Erythroblast (primary cell): ENCODE data around the gene HPCAL1.

Source experiments
- GATA1 ChIP-seq: IDR thresholded peaks from 2 replicates; pipeline ENCODE4 v1.6.1; 2011; ENCODE audit warnings: low read depth, mild to moderate bottlenecking, control low read depth, low read length, moderate library complexity
- POLR2A ChIP-seq: IDR thresholded peaks from 2 replicates; pipeline ENCODE4 v1.6.1; 2011; ENCODE audit warnings: mild to moderate bottlenecking, low read length

DNA sequence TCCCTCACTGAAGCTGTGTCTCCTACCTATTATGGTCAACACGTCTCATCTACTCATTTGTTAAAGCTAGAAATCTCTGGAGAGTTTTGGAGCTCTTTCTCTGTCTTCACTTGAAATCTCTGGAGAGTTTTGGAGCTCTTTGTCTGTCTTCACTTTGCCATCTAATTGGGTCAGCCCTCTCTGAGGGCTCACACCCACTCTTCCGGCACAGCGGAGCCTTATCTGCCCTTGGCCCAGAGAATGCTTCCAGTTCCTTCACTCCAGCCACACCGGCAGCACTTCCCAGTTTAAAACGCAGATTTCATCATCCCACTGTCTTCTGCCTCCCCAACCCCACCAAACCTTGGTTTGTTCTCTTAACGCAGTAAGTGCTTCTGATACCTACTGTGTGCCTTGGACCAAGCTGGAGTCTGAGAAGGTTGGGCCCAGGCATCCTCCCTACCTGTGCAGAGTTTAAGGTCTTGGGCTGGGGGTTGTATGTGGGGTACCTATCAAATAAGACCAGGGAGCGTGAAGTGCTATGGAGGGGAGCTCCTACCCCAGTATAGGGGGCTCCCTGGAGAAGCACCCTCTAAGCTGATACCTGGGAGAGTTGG, 5.0 kb downstream of the HPCAL1 start:
- TF ChIP-seq POLR2A (no peak), GATA1 (no peak)
